Measurements from ENCODE around the gene ZBTB33. TPM values are rescaled to one million over a fixed set of nuclear protein-coding genes. Genes with fewer than 3 reads are reported as not detected.
A peak's percentile ranks its signal among the peaks of the same experiment; 100 is the strongest.

Gene ZBTB33
- total and polyA plus RNA-seq, 2 experiments from 2014 or later = 8.5 to 11.6 TPM

GRCh38 chrX:120244395-120244734, 6.2 kb upstream of the ZBTB33 start:
- Histone ChIP-seq H3K27ac (peak overlapping the region; percentile 98), H3K9me3 (ENCODE audit: low read depth) (no peaks in the 10 kb centered on the region), H3K4me1 (ENCODE audit: insufficient read depth) (peaks cover 3% of the 10 kb centered on the region; the same call in 1 of the 2 replicates), H2AFZ (peak overlapping the region; percentile 99), H3K9me2 (ENCODE audit: insufficient read depth) (no peaks in the 10 kb centered on the region), H3F3A (ENCODE audit: insufficient read depth) (peaks cover 13% of the 10 kb centered on the region; the same call in 1 of the 2 replicates), H3K36me3 (ENCODE audit: low read depth) (no peaks in the 10 kb centered on the region), H3K4me2 (ENCODE audit: unreplicated experiment) (peak overlapping the region; percentile 95), H3K4me3 (peak overlapping the region; percentile 85), H3K27me3 (replicated peaks; ENCODE audit: insufficient read depth) (no peaks in the 10 kb centered on the region), H3K79me2 (ENCODE audit: insufficient read depth) (no peaks in the 10 kb centered on the region), H3K9ac (peak overlapping the region; percentile 97), H4K20me1 (ENCODE audit: insufficient read depth) (no peaks in the 10 kb centered on the region)
- in situ Hi-C loops (cut with MboI) = no loop called here
- 0% methylated on average over 15 of the region's 16 CpGs for WGBS, 2 experiments (ENCODE audit: low coverage in 1 of 2, low lambda C conversion rate in 2 of 2, missing lambda C conversion rate in 2 of 2)
- TF ChIP-seq EZH2phosphoT487 (IDR thresholded peaks at IDR 0.05; ENCODE audit: insufficient read depth, low read depth) (no peak), EZH2 (IDR thresholded peaks at IDR 0.05; ENCODE audit: insufficient read depth, poor library complexity, severe bottlenecking) (no peak)
- no peak for DNase-seq

- Histone ChIP-seq H3K4me1 (ENCODE audit: insufficient read depth) (peaks cover 3% of the 10 kb centered on the region; the same call in 1 of the 2 replicates), H3K27me3 (replicated peaks; ENCODE audit: insufficient read depth) (no peaks in the 10 kb centered on the region), H4K20me1 (ENCODE audit: insufficient read depth) (no peaks in the 10 kb centered on the region), H3K27ac (peak overlapping the region; percentile 98), H3K9me3 (ENCODE audit: low read depth) (no peaks in the 10 kb centered on the region), H3K4me2 (ENCODE audit: unreplicated experiment) (peak overlapping the region; percentile 95), H3K36me3 (ENCODE audit: low read depth) (no peaks in the 10 kb centered on the region), H3F3A (ENCODE audit: insufficient read depth) (peaks cover 13% of the 10 kb centered on the region; the same call in 1 of the 2 replicates), H3K4me3 (peak overlapping the region; percentile 85), H3K9me2 (ENCODE audit: insufficient read depth) (no peaks in the 10 kb centered on the region), H3K79me2 (ENCODE audit: insufficient read depth) (no peaks in the 10 kb centered on the region), H2AFZ (peak overlapping the region; percentile 99), H3K9ac (peak overlapping the region; percentile 97)
- TF ChIP-seq EZH2 (IDR thresholded peaks at IDR 0.05; ENCODE audit: insufficient read depth, poor library complexity, severe bottlenecking) (no peak), EZH2phosphoT487 (IDR thresholded peaks at IDR 0.05; ENCODE audit: insufficient read depth, low read depth) (no peak)
- peak; percentile 81 for DNase-seq
- WGBS, 2 experiments (ENCODE audit: low coverage in 1 of 2, low lambda C conversion rate in 2 of 2, missing lambda C conversion rate in 2 of 2) = 1 to 2% methylated on average over 27 to 43 of the region's 43 CpGs
- in situ Hi-C loops (cut with MboI) = no loop called here
These were observed 5.7 kb upstream of the ZBTB33 start for GRCh38 chrX:120244735-120245498.

- Histone ChIP-seq H3K9ac (peak overlapping the region; percentile 97), H2AFZ (peak overlapping the region; percentile 77), H3F3A (ENCODE audit: insufficient read depth) (0 out of 2 replicates have a peak, but pooled peaks cover 4% of the 10 kb centered on the region), H3K4me3 (peak overlapping the region; percentile 88), H3K9me2 (ENCODE audit: insufficient read depth) (no peaks in the 10 kb centered on the region), H3K4me1 (ENCODE audit: insufficient read depth) (0 out of 2 replicates have a peak, but pooled peaks cover 5% of the 10 kb centered on the region), H4K20me1 (ENCODE audit: insufficient read depth) (no peaks in the 10 kb centered on the region), H3K79me2 (ENCODE audit: insufficient read depth) (peaks cover 27% of the 10 kb centered on the region), H3K27me3 (replicated peaks; ENCODE audit: insufficient read depth) (no peaks in the 10 kb centered on the region), H3K4me2 (ENCODE audit: unreplicated experiment) (peak overlapping the region; percentile 81), H3K9me3 (ENCODE audit: low read depth) (no peaks in the 10 kb centered on the region), H3K27ac (peak overlapping the region; percentile 89), H3K36me3 (ENCODE audit: low read depth) (peaks cover 10% of the 10 kb centered on the region; the same call in 1 of the 2 replicates)
- DNase-seq = peak; percentile 65
- in situ Hi-C loops (cut with MboI) = no loop called here
- no peak for TF ChIP-seq EZH2phosphoT487 (IDR thresholded peaks at IDR 0.05; ENCODE audit: insufficient read depth, low read depth)
- no peak for TF ChIP-seq EZH2 (IDR thresholded peaks at IDR 0.05; ENCODE audit: insufficient read depth, poor library complexity, severe bottlenecking)
- 1 to 2% methylated on average over 21 to 28 of the region's 28 CpGs for WGBS, 2 experiments (ENCODE audit: low coverage in 1 of 2, low lambda C conversion rate in 2 of 2, missing lambda C conversion rate in 2 of 2)
These were observed 929 bp downstream of the ZBTB33 start for GRCh38 chrX:120251471-120252011.

GRCh38 chrX:120253784-120254183, 3.2 kb downstream of the ZBTB33 start:
- H3K4me1 ChIP-seq (ENCODE audit: insufficient read depth) = 0 out of 2 replicates have a peak, but pooled peaks cover 5% of the 10 kb centered on the region
- H3K4me2 ChIP-seq (ENCODE audit: unreplicated experiment) = no peak overlapping the region
- no peaks in the 10 kb centered on the region for H4K20me1 ChIP-seq (ENCODE audit: insufficient read depth)
- TF ChIP-seq EZH2 (IDR thresholded peaks at IDR 0.05; ENCODE audit: insufficient read depth, poor library complexity, severe bottlenecking) (no peak), EZH2phosphoT487 (IDR thresholded peaks at IDR 0.05; ENCODE audit: insufficient read depth, low read depth) (no peak)
- no peak overlapping the region for H3K4me3 ChIP-seq
- no peak overlapping the region for H2AFZ ChIP-seq
- H3K9me3 ChIP-seq (ENCODE audit: low read depth) = no peaks in the 10 kb centered on the region
- H3K79me2 ChIP-seq (ENCODE audit: insufficient read depth) = peaks cover 27% of the 10 kb centered on the region
- no peak overlapping the region for H3K27ac ChIP-seq
- 0 out of 2 replicates have a peak, but pooled peaks cover 4% of the 10 kb centered on the region for H3F3A ChIP-seq (ENCODE audit: insufficient read depth)
- no peaks in the 10 kb centered on the region for H3K9me2 ChIP-seq (ENCODE audit: insufficient read depth)
- in situ Hi-C loops (cut with MboI) = no loop called here
- DNase-seq = no peak
- H3K36me3 ChIP-seq (ENCODE audit: low read depth) = peaks cover 10% of the 10 kb centered on the region; the same call in 1 of the 2 replicates
- 96% methylated on average over 6 of the region's 6 CpGs for WGBS, 2 experiments (ENCODE audit: low coverage in 1 of 2, low lambda C conversion rate in 2 of 2, missing lambda C conversion rate in 2 of 2)
- no peak overlapping the region for H3K9ac ChIP-seq
- H3K27me3 ChIP-seq (replicated peaks; ENCODE audit: insufficient read depth) = no peaks in the 10 kb centered on the region
